Upper lobe of left lung (tissue), 4 donors: ENCODE data around the gene ME3.

ENCODE experiments used
- CTCF ChIP-seq, 6 experiments: fragments of 450-650 bp in 4 of 6; fragments of 200-600 bp in 2 of 6; sonication (generic) in 2 of 6; IDR thresholded peaks; one replicate each; pipeline ENCODE4 v1.5.1; 2016 to 2019; ENCODE audit warnings: antibody characterized with exemption in 6 of 6
- POLR2AphosphoS5 ChIP-seq, 2 donors: sonication (generic); formaldehyde crosslinking; IDR thresholded peaks; one replicate each; pipeline ENCODE4 v1.5.1; 2017; ENCODE audit warnings: antibody characterized with exemption in 2 of 2

DNA sequence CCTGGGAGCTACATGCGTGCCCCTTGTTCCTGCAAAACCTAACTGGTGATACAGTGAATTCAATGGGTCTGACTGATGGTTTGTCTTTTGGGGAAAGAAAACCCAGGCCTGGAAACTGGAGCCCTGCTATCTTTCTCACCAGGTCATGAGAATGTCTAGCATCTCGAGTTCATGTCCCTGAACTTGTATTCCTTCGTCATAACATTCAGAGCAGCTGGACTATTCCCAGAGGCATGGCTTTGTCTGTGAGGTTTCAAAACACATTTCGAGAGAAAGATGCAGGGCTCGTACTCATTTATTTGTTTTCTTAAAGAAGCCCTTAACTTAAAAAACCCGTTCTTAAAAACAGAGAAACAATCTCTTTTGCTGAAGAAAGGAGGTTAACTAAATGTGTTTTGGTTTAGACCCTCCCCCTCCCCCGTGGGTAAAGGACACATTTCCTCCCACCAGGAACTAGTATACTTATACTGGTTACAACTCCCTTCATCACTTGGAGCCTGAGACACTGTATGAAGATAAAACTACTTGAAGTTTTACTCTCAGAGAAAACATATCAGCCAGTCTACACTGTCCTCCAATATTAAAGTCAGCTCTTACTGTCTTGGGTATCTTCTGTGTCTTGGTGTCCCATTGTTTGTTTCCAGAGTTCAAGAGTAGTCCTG, 43.2 kb downstream of the ME3 start:
- TF ChIP-seq CTCF (IDR thresholded peaks at IDR 0.05): no peak
- no peak for TF ChIP-seq POLR2AphosphoS5 (IDR thresholded peaks at IDR 0.05)
